GM23338 (cell line): ENCODE results near the gene THYN1.

Experiments
- CTCF ChIP-seq, 2 experiments: fragments of 200-600 bp in 1 of 2; sonication (generic) in 1 of 2; conservative IDR thresholded peaks; 2 replicates each; pipeline versions ENCODE4 v1.5.1 to v1.6.1; 2016 to 2017; ENCODE audit warnings: antibody characterized with exemption in 2 of 2, low read depth in 2 of 2, mild to moderate bottlenecking in 2 of 2, moderate library complexity in 1 of 2
- REST ChIP-seq: IDR thresholded peaks from one replicate; pipeline ENCODE4 v1.6.1; 2018; ENCODE audit warnings: antibody characterized with exemption; ENCODE audit not compliant: unreplicated experiment

DNA sequence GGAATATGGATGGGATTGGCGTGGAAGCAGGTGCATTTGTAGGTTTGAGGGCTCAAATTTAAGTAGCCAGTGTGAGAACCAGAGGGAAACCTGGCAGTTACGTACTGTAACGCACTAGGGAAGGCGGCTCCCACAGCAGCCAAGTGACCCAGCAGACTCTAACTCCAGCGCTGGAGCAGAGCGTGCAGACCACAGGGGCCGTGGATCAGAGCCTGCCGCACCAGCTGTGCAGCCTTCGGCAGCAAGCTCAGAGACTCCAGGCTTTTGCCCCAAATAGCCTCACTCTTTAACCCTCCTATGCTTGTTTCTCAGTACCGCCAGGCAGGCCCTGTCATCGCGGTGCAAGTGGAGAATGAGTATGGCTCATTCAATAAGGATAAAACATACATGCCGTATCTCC lies 35.3 kb upstream of the THYN1 start:
- TF ChIP-seq REST, result no peak
- no peak for TF ChIP-seq CTCF (conservative IDR thresholded peaks at IDR 0.05; ENCODE audit: low read depth in 2 of 2)
